Prostate gland (tissue), 2 donors: ENCODE data around the gene PIM2.

Experiments used
- POLR2A ChIP-seq: fragments of 450-650 bp; IDR thresholded peaks from one replicate; pipeline ENCODE4 v1.6.1; 2016; ENCODE audit warnings: antibody characterized with exemption, mild to moderate bottlenecking
- POLR2AphosphoS5 ChIP-seq: sonication (generic); formaldehyde crosslinking; IDR thresholded peaks from one replicate; pipeline ENCODE4 v1.6.1; 2017; ENCODE audit warnings: antibody characterized with exemption
- TF ChIP-seq, protein P1 (sequence below), 4 experiments: fragments of 200-600 bp in 2 of 4; fragments of 450-650 bp in 2 of 4; sonication (generic) in 2 of 4; IDR thresholded peaks; 1 replicate in 3 of 4; 2 replicates in 1 of 4; pipeline ENCODE4 v1.5.1; 2016 to 2019; ENCODE audit warnings: antibody characterized with exemption in 4 of 4, mild to moderate bottlenecking in 2 of 4, moderate library complexity in 2 of 4

DNA sequence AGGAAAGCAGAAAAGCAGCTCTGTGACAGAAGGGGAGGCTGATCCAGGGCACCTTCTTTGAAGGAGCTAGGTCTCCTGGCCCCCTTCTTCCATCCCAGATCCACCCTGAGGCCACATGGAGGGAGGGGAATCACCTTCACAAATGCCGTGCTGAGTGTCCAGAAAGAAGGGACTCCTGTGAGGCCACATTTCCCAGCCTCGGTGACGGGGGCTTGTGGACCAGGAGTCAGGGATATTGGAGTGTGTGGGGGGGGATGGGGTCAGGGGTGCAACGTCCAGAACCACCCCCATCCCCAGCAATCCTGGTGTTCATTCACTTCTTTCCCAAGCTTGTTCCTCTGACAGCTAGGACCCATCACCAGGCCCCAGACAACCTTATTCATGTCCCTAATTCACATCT lies 25.9 kb downstream of the PIM2 start:
- TF ChIP-seq, protein P1, sequence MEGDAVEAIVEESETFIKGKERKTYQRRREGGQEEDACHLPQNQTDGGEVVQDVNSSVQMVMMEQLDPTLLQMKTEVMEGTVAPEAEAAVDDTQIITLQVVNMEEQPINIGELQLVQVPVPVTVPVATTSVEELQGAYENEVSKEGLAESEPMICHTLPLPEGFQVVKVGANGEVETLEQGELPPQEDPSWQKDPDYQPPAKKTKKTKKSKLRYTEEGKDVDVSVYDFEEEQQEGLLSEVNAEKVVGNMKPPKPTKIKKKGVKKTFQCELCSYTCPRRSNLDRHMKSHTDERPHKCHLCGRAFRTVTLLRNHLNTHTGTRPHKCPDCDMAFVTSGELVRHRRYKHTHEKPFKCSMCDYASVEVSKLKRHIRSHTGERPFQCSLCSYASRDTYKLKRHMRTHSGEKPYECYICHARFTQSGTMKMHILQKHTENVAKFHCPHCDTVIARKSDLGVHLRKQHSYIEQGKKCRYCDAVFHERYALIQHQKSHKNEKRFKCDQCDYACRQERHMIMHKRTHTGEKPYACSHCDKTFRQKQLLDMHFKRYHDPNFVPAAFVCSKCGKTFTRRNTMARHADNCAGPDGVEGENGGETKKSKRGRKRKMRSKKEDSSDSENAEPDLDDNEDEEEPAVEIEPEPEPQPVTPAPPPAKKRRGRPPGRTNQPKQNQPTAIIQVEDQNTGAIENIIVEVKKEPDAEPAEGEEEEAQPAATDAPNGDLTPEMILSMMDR (IDR thresholded peaks at IDR 0.05): no peak
- TF ChIP-seq POLR2A (no peak), POLR2AphosphoS5 (no peak)
